Activated CD4-positive, alpha-beta memory T cell treated with anti-CD3 and anti-CD28 coated beads, Interleukin-2, amount 10 ng/mL, durations not matched to agents 7 days and 5 days (primary cell): ENCODE measurements around the gene TJP2. TPM values are rescaled to one million over a fixed set of nuclear protein-coding genes. Genes with fewer than 3 reads are reported as not detected.
"Not testable (repeated sequence)": the region's sequence is repeated elsewhere in the genome, so short reads cannot be mapped to it uniquely, and the experiment has no call there.

ENCODE experiments used
- CTCF ChIA-PET: fragments of 350-600 bp; sonication (Branson Sonifier 250); formaldehyde crosslinking; loops from one replicate; lab custom pipeline; 2021; ENCODE audit warnings: antibody characterized with exemption, inconsistent platforms; lab: Charles Lee
- POLR2A ChIA-PET: fragments of 350-600 bp; sonication (Branson Sonifier 250); formaldehyde crosslinking; loops from one replicate; lab custom pipeline; 2021; ENCODE audit warnings: antibody characterized with exemption; lab: Charles Lee
- DNase-seq: peaks from one replicate; pipeline ENCODE4 v3.0.0-alpha.2; 2020
- H3K27ac Mint-ChIP-seq: one replicate; pipeline ENCODE4 v1.8.0; 2021; ENCODE audit warnings: mild to moderate bottlenecking, mixed read lengths
- H3K27me3 Mint-ChIP-seq: one replicate; pipeline ENCODE4 v1.8.0; 2021; ENCODE audit warnings: mixed read lengths
- H3K36me3 Mint-ChIP-seq: one replicate; pipeline ENCODE4 v1.8.0; 2021; ENCODE audit warnings: low read depth, mixed read lengths
- H3K4me1 Mint-ChIP-seq: one replicate; pipeline ENCODE4 v1.8.0; 2021; ENCODE audit warnings: mixed read lengths
- H3K4me3 Mint-ChIP-seq: one replicate; pipeline ENCODE4 v1.8.0; 2021; ENCODE audit warnings: mild to moderate bottlenecking, mixed read lengths
- H3K9me3 Mint-ChIP-seq: one replicate; pipeline ENCODE4 v1.8.0; 2021; ENCODE audit warnings: mixed read lengths
- total RNA-seq, 2 experiments: library from RNA; stranded (reverse); gene quantifications; one replicate each; pipeline ENCODE4 v1.2.3, GENCODE V29; 2021

TJP2 gene
- total RNA-seq, 2 experiments from 2014 or later: 37.2 to 37.9 TPM

DNA sequence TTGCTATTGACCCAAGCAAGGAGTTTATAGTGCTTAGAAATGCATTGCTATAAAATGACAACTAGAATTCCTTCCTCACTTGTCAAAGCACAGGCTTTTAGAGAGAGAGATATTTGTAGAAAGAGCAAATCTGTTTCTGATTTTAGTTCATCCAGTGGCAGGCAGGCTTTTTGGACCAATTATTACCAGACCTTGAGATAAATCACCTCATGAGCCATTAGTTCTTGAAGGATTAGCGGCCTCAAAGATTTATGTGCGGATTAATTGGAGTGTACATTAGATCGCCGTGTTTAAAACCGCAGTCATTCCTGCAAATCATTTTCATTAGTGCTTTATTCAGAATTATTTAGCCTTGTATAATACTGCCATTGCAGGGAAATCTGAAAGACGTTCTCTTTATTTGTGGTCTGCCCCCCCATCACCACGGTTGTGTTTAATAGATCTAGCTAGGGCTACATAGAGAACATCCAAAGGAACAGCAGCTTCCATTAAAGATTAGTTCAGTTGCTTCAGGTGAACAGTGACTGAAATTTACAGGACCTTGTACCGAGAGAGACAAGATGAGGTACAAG is 28.8 kb upstream of the TJP2 start:
- Mint-ChIP-seq H3K9me3 (no peaks in the 10 kb centered on the region), H3K27ac (no peak overlapping the region), H3K36me3 (no peaks in the 10 kb centered on the region), H3K27me3 (peaks cover 2% of the 10 kb centered on the region), H3K4me1 (no peaks in the 10 kb centered on the region), H3K4me3 (no peak overlapping the region)
- ChIA-PET POLR2A (no interaction called here), CTCF (no interaction called here)
- no peak for DNase-seq

DNA sequence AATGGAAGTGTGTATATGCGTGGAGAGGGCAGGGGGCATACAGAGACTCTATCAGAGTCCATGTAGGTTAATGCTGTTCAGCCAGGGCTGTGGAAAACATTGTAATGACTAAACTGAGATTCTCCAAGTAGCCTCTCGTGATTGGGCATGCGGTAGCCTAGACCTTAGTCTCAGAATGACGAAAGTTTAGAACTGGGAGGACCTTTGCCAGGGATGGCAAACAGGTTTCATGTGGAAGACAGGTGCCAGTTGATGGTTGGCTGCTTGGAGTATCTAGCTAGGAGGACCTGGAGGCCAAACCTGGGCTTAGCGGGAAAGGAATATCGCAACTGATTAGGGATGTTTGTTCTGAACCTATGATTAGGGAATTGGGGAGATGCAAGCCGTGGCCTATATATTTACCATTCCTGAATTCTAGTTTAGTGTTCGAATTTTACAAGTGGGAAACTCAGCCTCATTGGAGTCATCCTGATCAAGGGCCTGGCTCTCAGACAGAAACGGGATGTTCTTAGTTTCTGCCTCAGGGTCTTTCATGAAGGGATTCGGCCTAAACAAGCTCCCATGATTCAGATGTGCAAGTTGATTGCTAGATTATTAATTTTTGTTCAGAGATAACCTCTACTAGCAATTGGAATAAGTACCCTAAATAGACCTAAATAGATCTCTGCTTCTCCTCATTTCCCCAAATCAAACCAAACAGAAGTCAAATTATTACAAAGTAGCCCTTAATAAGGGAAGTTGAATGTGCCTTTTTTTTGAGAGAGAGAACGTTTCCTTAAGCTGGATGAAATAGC is 26.8 kb upstream of the TJP2 start:
- Mint-ChIP-seq H3K4me1 (no peaks in the 10 kb centered on the region), H3K27me3 (peaks cover 2% of the 10 kb centered on the region), H3K4me3 (no peak overlapping the region), H3K36me3 (no peaks in the 10 kb centered on the region), H3K9me3 (no peaks in the 10 kb centered on the region), H3K27ac (no peak overlapping the region)
- ChIA-PET POLR2A (no interaction called here), CTCF (interaction anchor here (2.7 kb wide), 1 partner anchor 11 kb away, joined by 9 read pairs; no protein-coding TSS in a partner anchor)
- DNase-seq: no peak

- no peaks in the 10 kb centered on the region for H3K4me1 Mint-ChIP-seq
- H3K27ac Mint-ChIP-seq: no peak overlapping the region
These were observed 24.7 kb upstream of the TJP2 start for GRCh38 chr9:69149321-69149807.

GRCh38 chr9:69151506-69151905 is 22.6 kb upstream of the TJP2 start:
- Mint-ChIP-seq H3K4me3 (no peak overlapping the region), H3K9me3 (no peaks in the 10 kb centered on the region), H3K4me1 (no peaks in the 10 kb centered on the region), H3K27ac (no peak overlapping the region), H3K36me3 (no peaks in the 10 kb centered on the region), H3K27me3 (no peaks in the 10 kb centered on the region)
- ChIA-PET POLR2A (no interaction called here), CTCF (no interaction called here)
- no peak for DNase-seq

More at GRCh38 chr9:69149321-69149807, 24.7 kb upstream of the TJP2 start:
- no peak overlapping the region for H3K4me3 Mint-ChIP-seq
- H3K27me3 Mint-ChIP-seq: peaks cover 2% of the 10 kb centered on the region
- POLR2A ChIA-PET: no interaction called here
- H3K36me3 Mint-ChIP-seq: no peaks in the 10 kb centered on the region
- no peak for DNase-seq
- CTCF ChIA-PET: interaction anchor here (0.9 kb wide), 1 partner anchor 44 kb away, joined by 4 read pairs; no protein-coding TSS in a partner anchor
- H3K9me3 Mint-ChIP-seq: no peaks in the 10 kb centered on the region

DNA sequence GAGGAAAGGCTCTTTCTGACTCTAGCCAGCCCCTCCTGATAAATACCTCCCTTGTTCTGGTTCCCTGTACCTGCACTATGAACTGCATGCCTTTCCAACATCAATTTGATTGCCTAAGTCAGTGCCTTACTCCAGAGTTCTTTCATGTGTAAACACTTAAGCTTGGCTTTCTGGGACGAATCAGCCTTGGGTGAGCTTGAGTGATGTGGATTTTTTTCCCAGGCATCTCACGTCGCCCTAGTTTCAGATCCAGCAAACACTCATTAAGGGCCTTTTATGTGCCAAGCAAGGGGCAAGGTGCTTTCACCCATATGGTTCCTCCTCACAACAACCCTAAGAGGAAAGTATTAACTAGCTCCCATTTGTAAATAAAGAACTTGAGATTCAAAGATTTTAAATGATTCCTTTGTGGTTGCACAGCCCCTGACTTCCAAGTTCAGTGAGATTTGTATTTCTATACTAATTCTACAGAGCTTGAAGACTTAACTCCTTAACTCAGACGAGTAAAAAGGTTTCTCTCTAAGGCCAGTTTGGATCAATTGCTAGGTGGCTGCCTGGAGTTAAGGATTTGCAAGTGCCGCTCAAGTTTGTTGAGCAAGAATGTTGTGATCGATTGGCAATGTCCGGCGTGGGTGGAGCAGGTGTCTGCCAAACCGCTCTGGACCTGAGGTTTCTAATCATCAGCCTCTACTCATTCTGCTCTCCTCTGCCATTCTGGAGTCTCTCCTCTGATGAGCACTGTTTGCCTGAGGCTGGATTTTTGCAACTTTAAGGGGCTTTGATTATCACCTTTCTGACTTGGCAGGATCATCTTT is 20.2 kb upstream of the TJP2 start:
- Mint-ChIP-seq H3K4me3 (no peak overlapping the region), H3K27me3 (no peaks in the 10 kb centered on the region), H3K27ac (no peak overlapping the region), H3K36me3 (no peaks in the 10 kb centered on the region), H3K9me3 (no peaks in the 10 kb centered on the region), H3K4me1 (no peaks in the 10 kb centered on the region)
- ChIA-PET POLR2A (no interaction called here), CTCF (interaction anchor here (0.6 to 1.2 kb wide), 3 partner anchors 33 to 136 kb away, joined by 5 to 8 read pairs (median 5); no protein-coding TSS in a partner anchor)
- no peak for DNase-seq

DNA sequence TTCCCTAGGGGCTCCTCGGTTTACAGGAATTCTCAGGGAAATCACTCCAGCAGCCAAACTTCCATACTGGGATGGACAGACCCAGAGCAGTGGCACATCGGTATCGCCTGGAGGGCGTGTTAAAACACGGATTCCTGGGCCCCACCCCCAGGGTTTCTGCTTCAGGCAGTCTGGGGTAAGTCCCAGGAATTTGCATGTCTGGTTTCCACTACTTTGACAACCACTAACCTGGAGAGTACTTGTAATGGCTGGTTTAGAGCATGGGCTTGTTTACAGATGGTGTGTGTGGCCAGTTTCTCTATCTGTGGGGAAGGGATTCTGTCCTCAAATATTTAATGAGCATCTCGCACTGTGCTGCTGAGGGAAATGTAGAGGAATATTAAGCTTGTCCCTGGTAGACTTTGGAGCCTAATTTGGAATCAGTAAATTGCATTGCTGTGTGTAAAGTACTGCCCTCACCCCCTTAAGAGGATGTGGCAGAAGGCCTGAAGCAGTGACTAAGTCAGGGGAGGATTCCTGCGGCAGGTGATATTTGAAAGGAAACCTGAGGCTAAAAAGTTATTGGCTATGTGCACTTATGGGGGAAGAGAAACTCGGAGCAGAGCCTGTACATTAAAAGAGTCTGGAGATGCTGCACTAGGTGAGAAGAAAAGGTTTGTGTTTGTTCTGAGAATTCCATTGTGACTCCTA is 18.6 kb upstream of the TJP2 start:
- Mint-ChIP-seq H3K9me3 (no peaks in the 10 kb centered on the region), H3K4me1 (no peaks in the 10 kb centered on the region), H3K27ac (no peak overlapping the region), H3K4me3 (no peak overlapping the region), H3K36me3 (peaks cover 2% of the 10 kb centered on the region), H3K27me3 (no peaks in the 10 kb centered on the region)
- POLR2A ChIA-PET: no interaction called here
- DNase-seq: no peak
- CTCF ChIA-PET: interaction anchor here (1.5 kb wide), 1 partner anchor 38 kb away, joined by 5 read pairs; no protein-coding TSS in a partner anchor

- Mint-ChIP-seq H3K27me3 (no peaks in the 10 kb centered on the region), H3K36me3 (peaks cover 3% of the 10 kb centered on the region), H3K27ac (no peak overlapping the region), H3K4me3 (no peak overlapping the region), H3K4me1 (no peaks in the 10 kb centered on the region), H3K9me3 (no peaks in the 10 kb centered on the region)
- CTCF ChIA-PET: interaction anchor here (0.6 to 5.2 kb wide), 12 partner anchors 10 to 417 kb away, joined by 3 to 47 read pairs (median 3); partner anchors contain the start of gene TJP2
- DNase-seq: no peak
- POLR2A ChIA-PET: interaction anchor here (1.0 to 1.2 kb wide), 2 partner anchors 16 to 18 kb away, joined by 4 to 5 read pairs; partner anchors contain the start of gene TJP2
These were observed 16.2 kb upstream of the TJP2 start for GRCh38 chr9:69157751-69158466.

DNA sequence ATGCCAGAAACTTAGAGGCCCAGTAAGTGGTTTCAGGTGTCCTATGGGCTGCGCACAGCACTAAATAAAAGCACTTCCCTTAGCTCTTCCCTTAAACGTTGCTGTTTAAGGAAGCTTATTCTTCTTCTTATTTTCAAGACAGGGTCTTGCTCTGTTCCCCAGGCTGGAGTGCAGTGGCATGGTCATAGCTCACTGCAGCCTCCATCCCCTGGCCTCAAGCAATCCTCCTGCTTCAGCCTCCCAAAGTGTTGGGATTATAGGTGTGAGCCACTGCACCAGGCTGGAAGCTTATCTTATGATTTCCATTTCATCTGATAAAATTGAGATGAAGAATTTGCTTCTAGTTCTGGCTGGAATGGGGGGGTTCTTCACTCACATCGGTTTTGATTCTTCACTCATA is 15.6 kb upstream of the TJP2 start:
- no peaks in the 10 kb centered on the region for H3K27me3 Mint-ChIP-seq
- H3K9me3 Mint-ChIP-seq: no peaks in the 10 kb centered on the region
- no peak overlapping the region for H3K27ac Mint-ChIP-seq
- no peak for DNase-seq
- H3K4me1 Mint-ChIP-seq: no peaks in the 10 kb centered on the region
- POLR2A ChIA-PET: interaction anchor here (1.0 to 1.2 kb wide), 2 partner anchors 16 to 18 kb away, joined by 4 to 5 read pairs; partner anchors contain the start of gene TJP2
- CTCF ChIA-PET: interaction anchor here (0.6 to 5.2 kb wide), 11 partner anchors 11 to 418 kb away, joined by 3 to 47 read pairs (median 3); no protein-coding TSS in a partner anchor
- peaks cover 3% of the 10 kb centered on the region for H3K36me3 Mint-ChIP-seq
- H3K4me3 Mint-ChIP-seq: no peak overlapping the region

DNA sequence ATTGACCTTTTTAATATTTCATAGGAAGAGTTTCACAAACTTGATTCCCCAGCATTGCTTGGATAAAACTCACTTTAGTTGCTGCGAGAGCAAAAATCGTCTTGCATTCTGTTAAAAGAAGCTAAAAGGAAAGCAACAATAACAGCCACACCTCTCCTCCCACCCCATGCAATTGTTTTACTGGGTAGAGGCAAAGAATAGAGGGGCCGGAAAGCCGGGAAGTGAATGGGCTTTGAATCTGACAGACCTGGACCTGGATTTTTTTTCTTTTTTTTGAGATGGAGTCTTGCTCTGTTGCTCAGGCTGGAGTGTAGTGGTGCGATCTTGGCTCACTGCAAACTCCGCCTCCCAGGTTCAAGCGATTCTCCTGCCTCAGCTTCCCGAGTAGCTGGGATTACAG is 9.5 kb upstream of the TJP2 start:
- H3K27me3 Mint-ChIP-seq, POLR2A ChIA-PET, H3K36me3 Mint-ChIP-seq, DNase-seq, H3K4me3 Mint-ChIP-seq, H3K9me3 Mint-ChIP-seq, H3K27ac Mint-ChIP-seq: not testable (repeated sequence)
- CTCF ChIA-PET: interaction anchor here (1.0 to 1.7 kb wide), 3 partner anchors 11 to 111 kb away, joined by 3 to 4 read pairs (median 3); no protein-coding TSS in a partner anchor
- H3K4me1 Mint-ChIP-seq: peaks cover 14% of the 10 kb centered on the region

- ChIA-PET CTCF (interaction anchor here (1.0 to 5.2 kb wide), 2 partner anchors 13 to 27 kb away, joined by 3 to 26 read pairs; no protein-coding TSS in a partner anchor), POLR2A (no interaction called here)
- Mint-ChIP-seq H3K36me3 (peaks cover under 1% of the 10 kb centered on the region), H3K27me3 (peaks cover under 1% of the 10 kb centered on the region), H3K4me3 (no peak overlapping the region), H3K27ac (no peak overlapping the region), H3K9me3 (no peaks in the 10 kb centered on the region), H3K4me1 (peaks cover 18% of the 10 kb centered on the region)
- DNase-seq: no peak
These were observed 8.5 kb upstream of the TJP2 start for GRCh38 chr9:69165581-69165980.

- Mint-ChIP-seq H3K4me3 (peak overlapping the region; percentile 68), H3K36me3 (no peaks in the 10 kb centered on the region), H3K27ac (peak overlapping the region; percentile 72), H3K4me1 (peaks cover 36% of the 10 kb centered on the region), H3K9me3 (no peaks in the 10 kb centered on the region), H3K27me3 (peaks cover 12% of the 10 kb centered on the region)
- peak; percentile 76 for DNase-seq
- ChIA-PET CTCF (interaction anchor here (0.7 to 5.2 kb wide), 7 partner anchors 10 to 194 kb away, joined by 3 to 26 read pairs (median 5); partner anchors contain the start of gene FXN), POLR2A (interaction anchor here (0.7 to 3.9 kb wide), 8 partner anchors 8 to 272 kb away, joined by 3 to 23 read pairs (median 4); partner anchors contain the start of gene FXN)
These were observed 5.3 kb upstream of the TJP2 start for GRCh38 chr9:69168709-69169217.
